Prostate gland (tissue), 2 donors: ENCODE results near the gene AOPEP. TPM values are rescaled to one million over a fixed set of nuclear protein-coding genes. Genes with fewer than 3 reads are reported as not detected.

Experiments used
- DNase-seq: peaks from one replicate; pipeline ENCODE4 v3.0.0-alpha.2; 2019; ENCODE audit warnings: low spot score
- H3K27ac ChIP-seq, 2 donors: fragments of 200-600 bp; sonication (generic); 2 replicates each; pipeline ENCODE4 v1.5.1; 2017 to 2019
- H3K27me3 ChIP-seq: fragments of 200-600 bp; sonication (generic); replicated peaks from 2 replicates; pipeline ENCODE4 v1.5.1; 2019; ENCODE audit not compliant: insufficient read depth
- H3K36me3 ChIP-seq, 2 donors: fragments of 200-600 bp; sonication (generic); 1 replicate in 1 of 2; 2 replicates in 1 of 2; pipeline versions ENCODE4 v1.5.1 to v1.8.1; 2017 to 2019
- H3K4me1 ChIP-seq: fragments of 200-600 bp; sonication (generic); replicated peaks from 2 replicates; pipeline ENCODE4 v1.5.1; 2019
- H3K4me3 ChIP-seq, 2 donors: fragments of 200-600 bp; sonication (generic); 2 replicates each; pipeline ENCODE4 v1.5.1; 2017 to 2019
- H3K9me3 ChIP-seq: fragments of 200-600 bp; sonication (generic); 2 replicates; pipeline ENCODE4 v1.5.1; 2017
- CTCF ChIP-seq, 4 experiments: fragments of 200-600 bp in 2 of 4; fragments of 450-650 bp in 2 of 4; sonication (generic) in 2 of 4; IDR thresholded peaks; 1 replicate in 3 of 4; 2 replicates in 1 of 4; pipeline ENCODE4 v1.5.1; 2016 to 2019; ENCODE audit warnings: antibody characterized with exemption in 4 of 4, mild to moderate bottlenecking in 2 of 4, moderate library complexity in 2 of 4
- POLR2A ChIP-seq: fragments of 450-650 bp; IDR thresholded peaks from one replicate; pipeline ENCODE4 v1.6.1; 2016; ENCODE audit warnings: antibody characterized with exemption, mild to moderate bottlenecking
- POLR2AphosphoS5 ChIP-seq: sonication (generic); formaldehyde crosslinking; IDR thresholded peaks from one replicate; pipeline ENCODE4 v1.6.1; 2017; ENCODE audit warnings: antibody characterized with exemption
- WGBS: methylation state at CpG from one replicate; pipeline ENCODE4 v1.1.5; 2018; 5-methylcytosine and 5-hydroxymethylcytosine counted together
- intact Hi-C: fragments of 100-400 bp; cut with DNase I; formaldehyde crosslinking; loops from one replicate; pipeline ENCODE4 v1.14.2; 2022
- total RNA-seq, 2 donors: library from RNA; depleted of rRNA; stranded (reverse); fragments of >200 nt; gene quantifications; one replicate each; pipeline ENCODE4 v1.1.0, GENCODE V29; 2016

AOPEP gene
- total RNA-seq, 2 donors from 2014 or later: 107 to 188 TPM

DNA sequence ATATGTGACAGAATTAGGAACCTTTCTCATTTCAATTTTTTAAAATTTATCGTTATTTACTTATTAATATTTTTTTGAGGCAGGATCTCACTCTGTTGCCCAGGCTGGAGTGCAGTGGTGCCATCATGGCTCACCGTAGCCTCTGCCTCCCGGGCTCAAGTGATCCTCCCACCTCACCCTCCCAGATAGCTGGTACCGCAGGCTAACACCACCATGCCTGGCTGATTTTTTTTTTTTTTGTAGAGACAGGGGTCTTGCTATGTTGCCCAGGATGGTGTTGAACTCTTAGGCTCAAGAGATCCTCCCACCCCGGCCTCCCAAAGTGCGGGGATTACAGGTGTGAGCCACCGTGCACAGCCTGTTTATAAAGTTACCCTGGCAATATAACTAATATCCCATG lies 275.2 kb downstream of the AOPEP start:
- 86% methylated on average over 7 of the region's 7 CpGs for WGBS

DNA sequence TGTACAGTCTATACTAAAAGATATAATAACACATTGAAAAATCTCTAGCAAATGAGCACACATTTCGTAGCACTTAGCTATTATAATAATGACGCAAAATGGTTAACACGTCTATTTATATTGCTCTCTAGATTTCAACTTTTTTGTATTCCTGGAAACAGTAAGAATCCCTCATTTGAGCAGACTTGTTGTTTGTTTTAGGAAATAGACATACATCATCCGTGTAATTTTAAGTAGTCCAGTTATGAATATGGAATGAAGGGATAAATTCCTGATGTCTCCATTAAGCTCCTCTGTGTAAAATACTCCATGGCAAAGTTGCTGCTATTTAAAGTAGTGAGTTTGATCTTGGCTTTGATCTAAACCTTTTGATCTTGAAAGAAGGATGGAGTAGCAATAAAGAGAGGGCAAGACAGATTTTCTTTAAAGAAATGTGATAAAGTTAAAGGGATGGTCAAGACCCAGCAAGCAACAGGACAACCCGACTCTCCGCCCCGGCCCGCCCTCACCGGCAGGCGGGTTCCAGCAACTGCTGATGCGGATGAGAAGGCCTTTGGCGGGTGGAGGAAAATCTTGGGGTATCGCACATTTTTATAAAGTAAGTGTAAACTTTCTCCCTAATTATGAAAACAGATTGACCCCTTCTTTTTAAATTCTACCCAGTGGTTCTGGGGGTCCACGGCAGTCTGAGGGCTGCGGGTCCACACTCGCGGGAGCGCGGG lies 277.4 kb downstream of the AOPEP start:
- peak in 2 of 4 experiments; percentile 18 to 46 for TF ChIP-seq CTCF (IDR thresholded peaks at IDR 0.05)
- TF ChIP-seq POLR2AphosphoS5: peak; percentile 29
- no peak for TF ChIP-seq POLR2A
- intact Hi-C loops: loop anchor here (2.0 to 5.0 kb wide), 2 partner anchors 83 to 137 kb away; no protein-coding TSS in a partner anchor
- DNase-seq: peak; percentile 60
- peak overlapping the region; percentile 64 to 71 for H3K4me3 ChIP-seq
- no peaks in the 10 kb centered on the region for H3K9me3 ChIP-seq
- H3K27me3 ChIP-seq: no peaks in the 10 kb centered on the region
- 4% methylated on average over 19 of the region's 19 CpGs for WGBS
- peaks cover 3% of the 10 kb centered on the region for H3K4me1 ChIP-seq
- H3K27ac ChIP-seq: peak overlapping the region; percentile 94 to 96
- H3K36me3 ChIP-seq: no peaks in the 10 kb centered on the region

More for the DNA sequence above, 275.2 kb downstream of the AOPEP start:
- no peak for DNase-seq
- peaks cover 3% of the 10 kb centered on the region for H3K4me1 ChIP-seq
- TF ChIP-seq POLR2A (no peak), CTCF (IDR thresholded peaks at IDR 0.05) (no peak), POLR2AphosphoS5 (no peak)
- H3K27me3 ChIP-seq: no peaks in the 10 kb centered on the region
- no peaks in the 10 kb centered on the region for H3K9me3 ChIP-seq
- peak overlapping the region; percentile 94 to 96 for H3K27ac ChIP-seq
- no peaks in the 10 kb centered on the region for H3K36me3 ChIP-seq
- no peak overlapping the region for H3K4me3 ChIP-seq
- intact Hi-C loops: loop anchor here (2.0 to 5.0 kb wide), 2 partner anchors 81 to 134 kb away; no protein-coding TSS in a partner anchor

- peaks cover 3% of the 10 kb centered on the region for H3K4me1 ChIP-seq
- intact Hi-C loops: loop anchor here (5.0 kb wide), 4 partner anchors 53 to 222 kb away; no protein-coding TSS in a partner anchor
- no peaks in the 10 kb centered on the region for H3K36me3 ChIP-seq
- peak overlapping the region; percentile 64 to 71 for H3K4me3 ChIP-seq
- no peaks in the 10 kb centered on the region for H3K27me3 ChIP-seq
- H3K9me3 ChIP-seq: no peaks in the 10 kb centered on the region
- H3K27ac ChIP-seq: peak overlapping the region; percentile 94 to 96
- WGBS: 2% methylated on average over 56 of the region's 133 CpGs
- TF ChIP-seq CTCF (IDR thresholded peaks at IDR 0.05) (peak in 1 of 4 experiments; percentile 8), POLR2AphosphoS5 (no peak), POLR2A (peak; percentile 30)
- peak; percentile 60 for DNase-seq
These were observed 278.1 kb downstream of the AOPEP start for GRCh38 chr9:95004411-95005277.

- no peak for DNase-seq
- intact Hi-C loops: loop anchor here (5.0 kb wide), 3 partner anchors 52 to 223 kb away; no protein-coding TSS in a partner anchor
- H3K36me3 ChIP-seq: no peaks in the 10 kb centered on the region
- H3K9me3 ChIP-seq: no peaks in the 10 kb centered on the region
- H3K27me3 ChIP-seq: no peaks in the 10 kb centered on the region
- TF ChIP-seq POLR2AphosphoS5 (no peak), POLR2A (no peak), CTCF (IDR thresholded peaks at IDR 0.05) (no peak)
- peaks cover 3% of the 10 kb centered on the region for H3K4me1 ChIP-seq
- peak overlapping the region; percentile 94 to 96 for H3K27ac ChIP-seq
- WGBS: 2% methylated on average over 49 of the region's 49 CpGs
- H3K4me3 ChIP-seq: peak overlapping the region; percentile 64 to 71
These were observed 279.0 kb downstream of the AOPEP start for GRCh38 chr9:95005278-95006143.
